NB4 (cell line): ENCODE results near the gene ERFL.
"Not testable (repeated sequence)": the region's sequence is repeated elsewhere in the genome, so short reads cannot be mapped to it uniquely, and the experiment has no call there.

Experiments
- DNase-seq: peaks from one replicate; pipeline ENCODE4 v3.0.0; 2010; ENCODE audit warnings: low read depth
- H3K4me3 ChIP-seq: one replicate; pipeline ENCODE4 v1.5.1; 2011; ENCODE audit warnings: mild to moderate bottlenecking, low read depth, low read length, moderate library complexity
- MYC ChIP-seq: IDR thresholded peaks from 2 replicates; pipeline ENCODE4 v1.6.1; 2011; ENCODE audit warnings: low read depth, low read length
- POLR2A ChIP-seq: IDR thresholded peaks from 2 replicates; pipeline ENCODE4 v1.6.1; 2011; ENCODE audit warnings: mild to moderate bottlenecking; ENCODE audit not compliant: insufficient read length; ENCODE audit errors: extremely low read depth
- TF ChIP-seq, protein P1 (sequence below): IDR thresholded peaks from one replicate; pipeline ENCODE4 v1.5.1; 2012; ENCODE audit warnings: low read depth, low read length
- TF ChIP-seq, protein P2 (sequence below): IDR thresholded peaks from 2 replicates; pipeline ENCODE4 v1.6.1; 2011; ENCODE audit warnings: low read depth, low read length

Gene ERFL

DNA sequence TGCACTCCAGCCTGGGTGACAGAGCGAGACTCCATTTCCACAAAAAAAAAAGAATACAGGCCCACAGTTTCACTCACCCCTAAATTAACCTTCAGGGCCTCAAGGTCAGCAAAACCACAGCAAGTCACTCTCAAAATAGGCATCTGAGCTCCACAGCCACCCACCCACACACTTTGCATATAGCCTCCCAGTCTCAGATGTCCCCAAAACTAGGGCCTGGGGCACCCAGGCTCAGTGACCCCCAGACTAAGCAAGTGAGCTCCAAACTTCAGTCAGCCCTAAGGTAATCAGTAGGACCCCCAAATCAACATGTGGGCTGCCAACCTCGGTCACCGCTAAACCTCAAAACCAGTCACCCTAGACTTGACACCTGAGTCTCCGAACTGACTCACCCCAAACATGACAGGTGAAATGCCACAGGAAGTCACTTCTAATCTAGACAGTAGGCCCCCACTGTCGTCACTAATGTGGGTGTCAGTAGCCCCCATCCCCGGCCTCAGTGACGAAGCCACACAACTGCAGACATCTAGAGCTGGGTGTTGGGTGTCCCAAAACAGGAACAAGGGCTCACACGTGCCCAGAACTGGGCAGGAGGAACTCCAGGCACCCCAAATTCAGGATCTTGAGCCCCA is 17.0 kb upstream of the ERFL start:
- H3K4me3 ChIP-seq, result no peak overlapping the region
- DNase-seq, result no peak
- TF ChIP-seq, protein P1, sequence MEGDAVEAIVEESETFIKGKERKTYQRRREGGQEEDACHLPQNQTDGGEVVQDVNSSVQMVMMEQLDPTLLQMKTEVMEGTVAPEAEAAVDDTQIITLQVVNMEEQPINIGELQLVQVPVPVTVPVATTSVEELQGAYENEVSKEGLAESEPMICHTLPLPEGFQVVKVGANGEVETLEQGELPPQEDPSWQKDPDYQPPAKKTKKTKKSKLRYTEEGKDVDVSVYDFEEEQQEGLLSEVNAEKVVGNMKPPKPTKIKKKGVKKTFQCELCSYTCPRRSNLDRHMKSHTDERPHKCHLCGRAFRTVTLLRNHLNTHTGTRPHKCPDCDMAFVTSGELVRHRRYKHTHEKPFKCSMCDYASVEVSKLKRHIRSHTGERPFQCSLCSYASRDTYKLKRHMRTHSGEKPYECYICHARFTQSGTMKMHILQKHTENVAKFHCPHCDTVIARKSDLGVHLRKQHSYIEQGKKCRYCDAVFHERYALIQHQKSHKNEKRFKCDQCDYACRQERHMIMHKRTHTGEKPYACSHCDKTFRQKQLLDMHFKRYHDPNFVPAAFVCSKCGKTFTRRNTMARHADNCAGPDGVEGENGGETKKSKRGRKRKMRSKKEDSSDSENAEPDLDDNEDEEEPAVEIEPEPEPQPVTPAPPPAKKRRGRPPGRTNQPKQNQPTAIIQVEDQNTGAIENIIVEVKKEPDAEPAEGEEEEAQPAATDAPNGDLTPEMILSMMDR, result no peak

DNA sequence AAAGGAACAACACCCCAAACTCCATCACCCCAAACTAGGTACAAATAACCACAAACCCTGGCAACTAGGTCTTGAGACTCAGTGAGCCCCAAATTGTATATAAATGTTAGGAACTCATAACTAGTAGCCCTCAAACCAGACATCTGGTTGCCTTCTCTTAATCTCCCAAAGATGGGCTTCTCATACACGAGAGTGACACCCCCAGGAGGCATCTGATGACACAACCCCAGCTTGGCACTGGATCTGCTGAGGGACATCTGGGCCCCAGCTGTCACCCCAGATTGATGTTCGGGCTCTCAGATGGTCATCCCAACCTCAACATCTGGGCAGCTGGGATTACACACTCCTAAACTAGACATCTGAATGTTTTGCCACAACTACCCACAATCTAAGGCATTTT is 16.1 kb upstream of the ERFL start:
- no peak overlapping the region for H3K4me3 ChIP-seq
- no peak for DNase-seq
- no peak for TF ChIP-seq MYC
- TF ChIP-seq, protein P1, result no peak
- TF ChIP-seq, protein P2, sequence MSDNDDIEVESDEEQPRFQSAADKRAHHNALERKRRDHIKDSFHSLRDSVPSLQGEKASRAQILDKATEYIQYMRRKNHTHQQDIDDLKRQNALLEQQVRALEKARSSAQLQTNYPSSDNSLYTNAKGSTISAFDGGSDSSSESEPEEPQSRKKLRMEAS, result no peak
- no peak for TF ChIP-seq POLR2A

DNA sequence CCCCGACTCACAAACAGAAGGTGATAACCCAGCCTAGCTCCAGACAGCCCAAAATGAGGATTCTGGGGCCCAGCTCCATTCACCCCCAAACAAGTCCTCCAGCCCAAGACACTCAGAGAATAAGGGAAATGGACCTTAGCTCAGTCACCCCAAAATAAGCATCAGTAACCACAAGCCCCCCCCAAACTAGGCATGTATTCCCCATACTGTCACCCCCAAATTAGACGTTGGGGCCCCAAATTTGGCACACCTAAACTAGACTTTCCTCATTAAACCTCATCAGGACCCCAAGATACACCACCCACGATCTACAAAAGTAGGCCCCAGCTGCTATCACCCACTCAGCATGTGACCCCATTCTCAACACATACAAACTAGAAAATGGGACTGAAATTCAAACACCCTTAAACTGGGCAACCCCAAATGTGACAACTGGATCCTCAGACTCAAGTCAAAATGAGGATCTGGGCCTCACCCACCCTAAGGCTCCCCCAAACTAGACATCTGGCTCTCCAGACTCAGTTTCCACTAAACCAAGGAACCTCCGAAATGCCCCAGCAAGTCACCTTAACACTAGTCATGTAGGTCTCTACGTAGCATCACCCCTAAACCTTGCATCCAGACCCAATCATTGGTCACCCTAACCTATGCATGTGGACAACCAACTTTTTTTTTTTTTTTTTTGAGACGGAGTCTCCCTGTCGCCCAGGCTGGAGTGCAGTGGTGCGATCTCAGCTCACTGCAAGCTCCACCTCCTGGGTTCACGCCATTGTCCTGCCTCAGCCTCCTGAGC is 13.4 kb upstream of the ERFL start:
- no peak for DNase-seq
- TF ChIP-seq, protein P1, result no peak
- H3K4me3 ChIP-seq, result no peak overlapping the region

DNA sequence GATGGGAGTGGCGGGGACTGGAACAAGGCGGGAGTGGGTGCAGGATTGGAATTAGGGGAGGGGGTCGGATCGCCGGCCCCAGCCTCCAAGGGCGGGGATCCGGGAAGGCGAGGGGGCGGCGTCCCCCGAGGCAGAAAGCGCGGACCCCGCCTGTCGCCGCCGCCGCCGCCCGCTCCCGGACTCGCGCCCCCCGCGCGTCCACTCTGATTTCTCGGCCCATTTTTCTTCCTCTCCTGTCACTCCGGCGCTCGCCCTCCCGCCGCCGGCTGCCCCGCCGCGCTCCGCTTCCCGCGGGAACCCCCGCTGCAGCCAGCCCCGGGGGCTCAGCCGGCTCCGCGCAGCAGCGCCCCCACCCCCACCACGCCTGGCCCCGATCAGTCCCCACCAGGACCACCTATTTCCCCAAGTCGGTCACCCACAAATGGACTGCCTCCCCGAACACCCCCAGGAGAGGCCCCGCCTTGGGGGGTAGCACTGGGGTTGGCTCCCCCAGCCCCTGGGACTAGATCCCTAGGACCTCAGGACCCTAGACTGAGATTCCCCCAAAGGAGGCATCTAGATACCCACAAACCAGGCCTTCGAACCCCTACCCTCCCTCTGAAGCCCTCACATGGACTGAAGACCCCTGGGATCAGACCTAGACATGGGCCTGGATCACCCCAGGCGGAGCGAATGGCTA is 12.6 kb upstream of the ERFL start:
- no peak overlapping the region for H3K4me3 ChIP-seq
- TF ChIP-seq POLR2A (no peak), MYC (no peak)
- TF ChIP-seq, protein P1, result no peak
- TF ChIP-seq, protein P2, result no peak
- DNase-seq, result no peak

DNA sequence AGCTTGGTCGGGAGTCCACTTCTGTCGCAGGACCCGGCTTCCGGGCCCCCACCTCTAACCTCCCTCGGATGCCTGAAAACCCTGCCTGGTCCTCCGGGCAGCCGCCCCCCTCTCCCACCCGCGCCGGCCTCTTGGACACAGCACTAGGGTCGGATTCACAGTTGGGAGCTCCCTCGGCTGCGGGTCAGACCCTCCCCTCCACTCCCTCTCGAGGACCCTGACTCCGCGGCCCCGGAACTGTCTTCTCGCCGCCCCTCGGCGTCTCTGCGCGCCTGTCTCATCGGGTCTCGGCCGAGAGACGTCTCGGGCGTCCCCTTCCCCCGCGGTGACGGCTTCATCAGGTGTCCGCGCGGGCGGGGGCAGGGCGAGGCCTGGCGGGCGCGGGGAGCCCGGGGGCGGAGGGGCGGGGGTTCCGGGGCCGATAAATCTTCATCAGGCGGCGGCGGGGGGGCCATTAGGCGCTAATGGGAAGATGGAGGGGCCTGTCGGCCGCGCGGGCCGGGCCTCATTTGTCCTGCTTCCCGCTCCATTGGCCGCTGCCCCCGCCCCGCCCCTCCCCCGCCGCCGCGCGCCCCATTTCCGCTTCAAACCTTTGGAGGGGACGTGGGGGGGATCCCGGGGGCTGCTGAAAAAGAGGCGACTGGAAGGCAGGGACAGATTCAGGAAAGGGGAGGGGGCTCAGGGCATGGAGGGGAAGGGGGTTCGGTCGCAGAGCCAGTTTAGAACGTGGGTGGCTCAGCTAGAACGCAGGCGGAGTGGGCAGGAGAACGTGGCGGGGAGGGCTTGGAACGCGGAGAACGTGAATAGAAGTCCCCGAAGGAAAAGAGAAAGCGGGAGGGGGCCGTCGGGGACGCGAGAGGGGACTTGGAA is 11.8 kb upstream of the ERFL start:
- H3K4me3 ChIP-seq, result no peak overlapping the region
- no peak for DNase-seq
- TF ChIP-seq, protein P2, result no peak
- TF ChIP-seq POLR2A (no peak), MYC (no peak)
- TF ChIP-seq, protein P1, result no peak

DNA sequence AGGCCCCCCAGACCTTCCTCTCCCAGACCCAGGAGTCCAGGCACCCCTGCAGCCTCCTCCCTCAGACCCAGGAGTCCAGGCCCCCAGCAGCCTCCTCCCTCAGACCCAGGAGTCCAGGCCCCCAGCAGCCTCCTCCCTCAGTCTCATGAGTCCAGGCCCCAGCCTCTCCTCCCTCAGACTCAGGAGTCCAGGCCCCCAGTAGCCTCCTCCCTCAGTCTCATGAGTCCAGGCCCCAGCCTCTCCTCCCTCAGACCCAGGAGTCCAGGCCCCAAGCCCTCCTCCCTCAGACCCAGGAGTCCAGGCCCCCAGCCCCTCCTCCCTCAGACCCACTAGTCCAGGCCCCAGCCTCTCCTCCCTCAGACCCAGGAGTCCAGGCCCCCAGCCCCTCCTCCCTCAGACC is 11.0 kb upstream of the ERFL start:
- not testable (repeated sequence) for H3K4me3 ChIP-seq, DNase-seq
